B cell (primary cell): ENCODE measurements around the gene CXCR6. TPM values are rescaled to one million over a fixed set of nuclear protein-coding genes. Genes with fewer than 3 reads are reported as not detected.

Source experiments
- ATAC-seq: fragments of 200-7000 bp; cut with Tn5 transposase; one replicate; pipeline ENCODE4 v1.10.0; 2021; ENCODE audit warnings: low read depth, mild to moderate bottlenecking, moderate number of reproducible peaks, moderate library complexity
- CTCF ChIA-PET: fragments of 350-600 bp; sonication (Branson Sonifier 250); formaldehyde crosslinking; loops from one replicate; lab custom pipeline; 2021; ENCODE audit warnings: antibody characterized with exemption, inconsistent platforms; lab: Charles Lee
- POLR2A ChIA-PET: fragments of 350-600 bp; sonication (Branson Sonifier 250); formaldehyde crosslinking; loops from one replicate; lab custom pipeline; 2021; ENCODE audit warnings: antibody characterized with exemption; lab: Charles Lee
- DNase-seq: peaks from one replicate; pipeline ENCODE4 v3.0.0; 2013
- H2AFZ ChIP-seq: 2 replicates; pipeline ENCODE4 v1.6.1; 2012; ENCODE audit warnings: mild to moderate bottlenecking, low read depth, low read length; ENCODE audit not compliant: insufficient read depth, poor library complexity, severe bottlenecking
- H3K27ac ChIP-seq, 2 donors: 1 replicate in 1 of 2; 2 replicates in 1 of 2; pipeline ENCODE4 v1.5.1; 2012 to 2013; ENCODE audit warnings: low read length in 2 of 2, mild to moderate bottlenecking in 2 of 2, moderate library complexity in 1 of 2
- H3K27me3 ChIP-seq, 4 experiments: fragments of 200-600 bp in 1 of 4; sonication (generic) in 1 of 4; replicated peaks in 1 of 4; 1 replicate in 2 of 4; 2 replicates in 2 of 4; pipeline versions ENCODE4 v1.6.1 to v1.7.0; 2013 to 2016; ENCODE audit warnings: low read length in 3 of 4, mild to moderate bottlenecking in 2 of 4, mixed read lengths in 1 of 4, moderate library complexity in 1 of 4; ENCODE audit not compliant: insufficient read depth in 4 of 4, control insufficient read depth in 3 of 4; ENCODE audit errors: control extremely low read depth in 1 of 4
- H3K36me3 ChIP-seq, 2 experiments: replicated peaks in 1 of 2; 1 replicate in 1 of 2; 2 replicates in 1 of 2; pipeline versions ENCODE4 v1.6.1 to v1.7.1; 2013; ENCODE audit warnings: low read length in 1 of 2; ENCODE audit not compliant: insufficient read depth in 2 of 2, control insufficient read depth in 1 of 2; ENCODE audit errors: control extremely low read depth in 1 of 2, extremely low read depth in 1 of 2
- H3K4me1 ChIP-seq, 2 donors: fragments of 200-600 bp in 1 of 2; sonication (generic) in 1 of 2; 1 replicate in 1 of 2; 2 replicates in 1 of 2; pipeline versions ENCODE4 v1.5.1 to v1.6.1; 2013 to 2017; ENCODE audit warnings: low read length in 2 of 2; ENCODE audit not compliant: control insufficient read depth in 2 of 2, insufficient read depth in 2 of 2
- H3K4me2 ChIP-seq: replicated peaks from 2 replicates; pipeline ENCODE3; 2012; ENCODE audit warnings: mild to moderate bottlenecking, low read depth, low read length; ENCODE audit not compliant: poor library complexity, severe bottlenecking
- H3K4me3 ChIP-seq, 5 experiments: fragments of 200-600 bp in 1 of 5; sonication (generic) in 1 of 5; 1 replicate in 3 of 5; 2 replicates in 2 of 5; pipeline versions ENCODE4 v1.5.1 to v1.7.0; 2011 to 2016; ENCODE audit warnings: low read length in 4 of 5, mild to moderate bottlenecking in 4 of 5, low read depth in 2 of 5, control low read depth in 1 of 5, moderate library complexity in 1 of 5; ENCODE audit not compliant: insufficient read depth in 1 of 5; ENCODE audit errors: control extremely low read depth in 1 of 5, extremely low read depth in 1 of 5
- H3K79me2 ChIP-seq: fragments of 200-600 bp; sonication (generic); one replicate; pipeline ENCODE4 v1.6.0; 2016; ENCODE audit warnings: low read length; ENCODE audit not compliant: control insufficient read depth, insufficient read depth
- H3K9ac ChIP-seq: fragments of 200-600 bp; sonication (generic); 2 replicates; pipeline ENCODE4 v1.6.1; 2017; ENCODE audit warnings: mild to moderate bottlenecking, low read length, moderate library complexity
- H3K9me3 ChIP-seq, 3 donors: one replicate each; pipeline versions ENCODE4 v1.6.1 to v1.7.1; 2013; ENCODE audit warnings: low read length in 2 of 3; ENCODE audit not compliant: control insufficient read depth in 2 of 3, insufficient read depth in 1 of 3; ENCODE audit errors: control extremely low read depth in 1 of 3
- H4K20me1 ChIP-seq: 2 replicates; pipeline ENCODE4 v1.6.0; 2012; ENCODE audit warnings: mild to moderate bottlenecking, low read length; ENCODE audit not compliant: insufficient read depth, control insufficient read depth, poor library complexity, severe bottlenecking
- H3K27ac Mint-ChIP-seq: one replicate; pipeline ENCODE4 v1.8.0; 2021; ENCODE audit warnings: mixed read lengths
- H3K27me3 Mint-ChIP-seq: one replicate; pipeline ENCODE4 v1.8.0; 2021; ENCODE audit warnings: mixed read lengths
- H3K4me1 Mint-ChIP-seq: one replicate; pipeline ENCODE4 v1.8.0; 2021; ENCODE audit warnings: mixed read lengths
- H3K4me3 Mint-ChIP-seq: one replicate; pipeline ENCODE4 v1.8.0; 2021; ENCODE audit warnings: mixed read lengths
- H3K9me3 Mint-ChIP-seq: one replicate; pipeline ENCODE4 v1.8.0; 2022; ENCODE audit warnings: mixed read lengths; ENCODE audit not compliant: insufficient read depth
- EZH2 ChIP-seq: IDR thresholded peaks from 2 replicates; pipeline ENCODE4 v1.6.1; 2012; ENCODE audit warnings: borderline replicate concordance, low read depth, mild to moderate bottlenecking, moderate library complexity, low read length; ENCODE audit not compliant: insufficient read depth, poor library complexity, severe bottlenecking
- WGBS: methylation state at CpG from one replicate; pipeline ENCODE4 v1.1.5; 2013; ENCODE audit warnings: missing lambda C conversion rate; ENCODE audit not compliant: insufficient coverage; 5-methylcytosine and 5-hydroxymethylcytosine counted together
- intact Hi-C: fragments of 100-400 bp; cut with micrococcal nuclease; formaldehyde crosslinking; loops from one replicate; pipeline ENCODE4 v1.10.0; 2022
- polyA plus RNA-seq: library from polyadenylated mRNA; depleted of rRNA; stranded (reverse); fragments of >200 nt; gene quantifications from 2 replicates; pipeline ENCODE4 v1.2.3, GENCODE V29; 2012
- total RNA-seq, 2 donors: library from RNA; stranded (reverse); fragments of 120-200 nt in 1 of 2; gene quantifications; 1 replicate in 1 of 2; 2 replicates in 1 of 2; pipeline versions ENCODE4 v1.2.3 to v1.2.4, GENCODE V29; 2013 to 2022
- TF ChIP-seq, protein P1 (sequence below): fragments of 200-600 bp; IDR thresholded peaks from one replicate; pipeline ENCODE4 v1.8.0; 2022; ENCODE audit warnings: antibody characterized with exemption, mild to moderate bottlenecking

Gene CXCR6
- total and polyA plus RNA-seq, 2 donors (not counting 1 experiment from before 2014, with no cell fraction given): not detected

DNA sequence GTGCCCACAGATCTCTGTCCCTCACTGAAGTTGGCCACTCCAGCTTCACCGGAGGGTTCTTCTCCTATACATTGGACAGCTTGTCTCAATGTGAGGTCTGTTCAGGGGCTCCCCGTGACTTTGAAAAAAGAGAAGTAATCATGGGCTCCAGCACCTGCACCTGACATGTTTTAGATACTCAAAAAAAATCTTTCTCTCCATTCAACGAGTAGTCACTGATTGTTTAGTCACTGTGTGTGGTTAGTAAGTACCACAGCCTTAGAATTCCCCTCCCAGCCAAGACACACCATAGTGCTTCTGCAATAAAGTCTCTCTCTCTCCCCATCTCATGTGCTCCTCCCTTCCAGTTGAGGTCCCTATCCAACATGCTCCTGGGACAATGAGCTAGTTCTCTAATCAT, 38.3 kb upstream of the CXCR6 start:
- Mint-ChIP-seq H3K4me3 (peak overlapping the region; percentile 24), H3K9me3 (no peaks in the 10 kb centered on the region), H3K27me3 (no peaks in the 10 kb centered on the region), H3K27ac (peak overlapping the region; percentile 69), H3K4me1 (peaks cover 42% of the 10 kb centered on the region)
- CTCF ChIA-PET: interaction anchor here (1.6 to 3.3 kb wide), 2 partner anchors 10 to 34 kb away, joined by 7 to 13 read pairs; no protein-coding TSS in a partner anchor
- H2AFZ ChIP-seq: no peak overlapping the region
- H4K20me1 ChIP-seq: no peaks in the 10 kb centered on the region
- H3K27me3 ChIP-seq: no peaks in the 10 kb centered on the region
- POLR2A ChIA-PET: no interaction called here
- H3K4me2 ChIP-seq: no peak overlapping the region
- no peak overlapping the region for H3K9ac ChIP-seq
- H3K27ac ChIP-seq: peak overlapping the region; percentile 23 to 26
- no peak overlapping the region for H3K4me3 ChIP-seq
- peaks cover 12 to 37% of the 10 kb centered on the region in 2 donors for H3K4me1 ChIP-seq
- H3K79me2 ChIP-seq: no peaks in the 10 kb centered on the region
- DNase-seq (peak; percentile 70), ATAC-seq (peak; percentile 84)
- no CpG with 5 or more reads among the region's 3 CpGs for WGBS
- no peak for TF ChIP-seq EZH2
- TF ChIP-seq, protein P1, sequence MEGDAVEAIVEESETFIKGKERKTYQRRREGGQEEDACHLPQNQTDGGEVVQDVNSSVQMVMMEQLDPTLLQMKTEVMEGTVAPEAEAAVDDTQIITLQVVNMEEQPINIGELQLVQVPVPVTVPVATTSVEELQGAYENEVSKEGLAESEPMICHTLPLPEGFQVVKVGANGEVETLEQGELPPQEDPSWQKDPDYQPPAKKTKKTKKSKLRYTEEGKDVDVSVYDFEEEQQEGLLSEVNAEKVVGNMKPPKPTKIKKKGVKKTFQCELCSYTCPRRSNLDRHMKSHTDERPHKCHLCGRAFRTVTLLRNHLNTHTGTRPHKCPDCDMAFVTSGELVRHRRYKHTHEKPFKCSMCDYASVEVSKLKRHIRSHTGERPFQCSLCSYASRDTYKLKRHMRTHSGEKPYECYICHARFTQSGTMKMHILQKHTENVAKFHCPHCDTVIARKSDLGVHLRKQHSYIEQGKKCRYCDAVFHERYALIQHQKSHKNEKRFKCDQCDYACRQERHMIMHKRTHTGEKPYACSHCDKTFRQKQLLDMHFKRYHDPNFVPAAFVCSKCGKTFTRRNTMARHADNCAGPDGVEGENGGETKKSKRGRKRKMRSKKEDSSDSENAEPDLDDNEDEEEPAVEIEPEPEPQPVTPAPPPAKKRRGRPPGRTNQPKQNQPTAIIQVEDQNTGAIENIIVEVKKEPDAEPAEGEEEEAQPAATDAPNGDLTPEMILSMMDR: no peak
- intact Hi-C loops: no loop called here
- H3K9me3 ChIP-seq: peaks cover 0 to 2% (median 0%) of the 10 kb centered on the region in 3 donors
- no peaks in the 10 kb centered on the region for H3K36me3 ChIP-seq

DNA sequence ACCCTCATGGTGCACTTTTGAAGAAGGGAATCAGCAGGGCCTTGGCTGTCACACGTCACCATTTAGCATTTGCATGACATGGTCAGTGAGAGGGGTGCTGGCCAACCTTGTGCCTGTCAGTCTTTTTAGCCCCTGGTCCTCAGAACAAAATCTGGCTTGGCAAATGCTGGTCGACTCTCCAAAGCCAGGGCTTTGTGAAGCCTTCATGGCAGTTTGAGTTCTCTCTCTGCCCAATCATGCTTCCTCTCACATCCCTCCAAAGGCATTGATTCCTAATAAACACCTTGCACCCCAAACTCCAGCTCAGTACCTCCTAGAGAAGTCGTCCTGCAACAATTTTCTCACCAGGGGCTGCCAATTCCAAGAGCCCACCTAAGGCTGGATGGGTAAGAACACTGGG, 37.5 kb upstream of the CXCR6 start:
- Histone ChIP-seq H3K4me2 (no peak overlapping the region), H4K20me1 (no peaks in the 10 kb centered on the region), H3K27me3 (no peaks in the 10 kb centered on the region), H3K27ac (no peak overlapping the region), H3K4me1 (peaks cover 16 to 45% of the 10 kb centered on the region in 2 donors), H3K4me3 (no peak overlapping the region), H2AFZ (no peak overlapping the region), H3K79me2 (no peaks in the 10 kb centered on the region), H3K36me3 (no peaks in the 10 kb centered on the region), H3K9me3 (peaks cover 0 to 2% (median 0%) of the 10 kb centered on the region in 3 donors), H3K9ac (no peak overlapping the region)
- ChIA-PET CTCF (interaction anchor here (1.4 to 3.3 kb wide), 2 partner anchors 11 to 144 kb away, joined by 3 to 13 read pairs; no protein-coding TSS in a partner anchor), POLR2A (no interaction called here)
- TF ChIP-seq EZH2: no peak
- 87% methylated on average over 2 of the region's 3 CpGs for WGBS
- Mint-ChIP-seq H3K27ac (no peak overlapping the region), H3K4me1 (peaks cover 50% of the 10 kb centered on the region), H3K27me3 (no peaks in the 10 kb centered on the region), H3K4me3 (no peak overlapping the region), H3K9me3 (no peaks in the 10 kb centered on the region)
- ATAC-seq (no peak), DNase-seq (no peak)
- intact Hi-C loops: loop anchor here (1.0 kb wide), 1 partner anchor 144 kb away; no protein-coding TSS in a partner anchor
